OCI-LY3 (cell line): Measurements from ENCODE around the gene SLC5A10.
"Not testable (repeated sequence)": the region's sequence is repeated elsewhere in the genome, so short reads cannot be mapped to it uniquely, and the experiment has no call there.

Experiments used
- H2AFZ ChIP-seq: fragments of 200-600, 300-600 bp; shearing (Covaris generic); 2 replicates; pipeline ENCODE4 v1.6.0; 2014; ENCODE audit warnings: antibody characterized with exemption, low read depth, low read length
- H3K27ac ChIP-seq: fragments of 200-600, 300-600 bp; sonication (generic); 2 replicates; pipeline ENCODE4 v1.5.1; 2014; ENCODE audit warnings: mild to moderate bottlenecking, low read length, moderate library complexity, mixed read lengths
- H3K27me3 ChIP-seq: fragments of 200-600, 300-600 bp; sonication (generic); 2 replicates; pipeline ENCODE4 v1.6.1; 2014; ENCODE audit warnings: low read depth, low read length, mixed read lengths
- H3K36me3 ChIP-seq: fragments of 200-600, 300-600 bp; sonication (generic); replicated peaks from 2 replicates; pipeline ENCODE3; 2014; ENCODE audit warnings: low read depth, low read length, mixed read lengths
- H3K4me1 ChIP-seq: fragments of 300-600, 200-600 bp; sonication (generic); 2 replicates; pipeline ENCODE4 v1.6.1; 2014; ENCODE audit warnings: low read length, mixed read lengths
- H3K4me2 ChIP-seq: fragments of 200-600, 300-600 bp; sonication (generic); 2 replicates; pipeline ENCODE4 v1.6.1; 2014; ENCODE audit warnings: low read length, mixed read lengths
- H3K4me3 ChIP-seq: fragments of 300-600, 200-600 bp; sonication (generic); 2 replicates; pipeline ENCODE4 v1.5.1; 2014; ENCODE audit warnings: antibody characterized with exemption, mild to moderate bottlenecking, low read length, moderate library complexity
- H3K79me2 ChIP-seq: fragments of 300-600, 200-600 bp; shearing (Covaris generic); 2 replicates; pipeline ENCODE4 v1.6.1; 2014; ENCODE audit warnings: mild to moderate bottlenecking, low read length, mixed read lengths
- H3K9ac ChIP-seq: fragments of 300-600, 200-600 bp; shearing (Covaris generic); 2 replicates; pipeline ENCODE4 v1.6.0; 2014; ENCODE audit warnings: mild to moderate bottlenecking, low read length, moderate library complexity
- H3K9me3 ChIP-seq: fragments of 200-600, 300-600 bp; shearing (Covaris generic); 2 replicates; pipeline ENCODE4 v1.6.1; 2014; ENCODE audit warnings: low read length, mixed read lengths; ENCODE audit not compliant: insufficient read depth
- H4K20me1 ChIP-seq: fragments of 200-600, 300-600 bp; sonication (generic); 2 replicates; pipeline ENCODE4 v1.6.1; 2016; ENCODE audit warnings: low read length, mixed read lengths; ENCODE audit not compliant: insufficient read depth
- EZH2phosphoT487 ChIP-seq: fragments of 200-600 bp; shearing (Covaris generic); IDR thresholded peaks from 2 replicates; pipeline ENCODE4 v1.6.1; 2018; ENCODE audit warnings: antibody characterized with exemption, mixed run types, low read depth
- TF ChIP-seq, protein P1 (sequence below): fragments of 200-600, 300-600 bp; sonication (generic); IDR thresholded peaks from 2 replicates; pipeline ENCODE4 v1.5.1; 2014; ENCODE audit warnings: antibody characterized with exemption, low read length, low read depth

Gene SLC5A10

GRCh38 chr17:19022128-19022527, 70.2 kb downstream of the SLC5A10 start:
- Histone ChIP-seq H3K27me3 (no peaks in the 10 kb centered on the region), H3K4me3 (no peak overlapping the region), H3K27ac (no peak overlapping the region), H2AFZ (no peak overlapping the region), H3K4me1 (no peaks in the 10 kb centered on the region), H3K79me2 (no peaks in the 10 kb centered on the region), H4K20me1 (no peaks in the 10 kb centered on the region), H3K9ac (no peak overlapping the region), H3K4me2 (no peak overlapping the region), H3K36me3 (no peaks in the 10 kb centered on the region), H3K9me3 (no peaks in the 10 kb centered on the region)
- no peak for TF ChIP-seq EZH2phosphoT487
- TF ChIP-seq, protein P1, sequence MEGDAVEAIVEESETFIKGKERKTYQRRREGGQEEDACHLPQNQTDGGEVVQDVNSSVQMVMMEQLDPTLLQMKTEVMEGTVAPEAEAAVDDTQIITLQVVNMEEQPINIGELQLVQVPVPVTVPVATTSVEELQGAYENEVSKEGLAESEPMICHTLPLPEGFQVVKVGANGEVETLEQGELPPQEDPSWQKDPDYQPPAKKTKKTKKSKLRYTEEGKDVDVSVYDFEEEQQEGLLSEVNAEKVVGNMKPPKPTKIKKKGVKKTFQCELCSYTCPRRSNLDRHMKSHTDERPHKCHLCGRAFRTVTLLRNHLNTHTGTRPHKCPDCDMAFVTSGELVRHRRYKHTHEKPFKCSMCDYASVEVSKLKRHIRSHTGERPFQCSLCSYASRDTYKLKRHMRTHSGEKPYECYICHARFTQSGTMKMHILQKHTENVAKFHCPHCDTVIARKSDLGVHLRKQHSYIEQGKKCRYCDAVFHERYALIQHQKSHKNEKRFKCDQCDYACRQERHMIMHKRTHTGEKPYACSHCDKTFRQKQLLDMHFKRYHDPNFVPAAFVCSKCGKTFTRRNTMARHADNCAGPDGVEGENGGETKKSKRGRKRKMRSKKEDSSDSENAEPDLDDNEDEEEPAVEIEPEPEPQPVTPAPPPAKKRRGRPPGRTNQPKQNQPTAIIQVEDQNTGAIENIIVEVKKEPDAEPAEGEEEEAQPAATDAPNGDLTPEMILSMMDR = no peak

GRCh38 chr17:19022747-19023146, 70.8 kb downstream of the SLC5A10 start:
- no peak overlapping the region for H3K9ac ChIP-seq
- no peaks in the 10 kb centered on the region for H3K4me1 ChIP-seq
- H2AFZ ChIP-seq = no peak overlapping the region
- H3K27me3 ChIP-seq = no peaks in the 10 kb centered on the region
- H3K9me3 ChIP-seq = no peaks in the 10 kb centered on the region
- H3K79me2 ChIP-seq = no peaks in the 10 kb centered on the region
- no peaks in the 10 kb centered on the region for H3K36me3 ChIP-seq
- no peak overlapping the region for H3K27ac ChIP-seq
- no peaks in the 10 kb centered on the region for H4K20me1 ChIP-seq
- H3K4me2 ChIP-seq = no peak overlapping the region
- TF ChIP-seq, protein P1 = no peak
- H3K4me3 ChIP-seq = no peak overlapping the region

DNA sequence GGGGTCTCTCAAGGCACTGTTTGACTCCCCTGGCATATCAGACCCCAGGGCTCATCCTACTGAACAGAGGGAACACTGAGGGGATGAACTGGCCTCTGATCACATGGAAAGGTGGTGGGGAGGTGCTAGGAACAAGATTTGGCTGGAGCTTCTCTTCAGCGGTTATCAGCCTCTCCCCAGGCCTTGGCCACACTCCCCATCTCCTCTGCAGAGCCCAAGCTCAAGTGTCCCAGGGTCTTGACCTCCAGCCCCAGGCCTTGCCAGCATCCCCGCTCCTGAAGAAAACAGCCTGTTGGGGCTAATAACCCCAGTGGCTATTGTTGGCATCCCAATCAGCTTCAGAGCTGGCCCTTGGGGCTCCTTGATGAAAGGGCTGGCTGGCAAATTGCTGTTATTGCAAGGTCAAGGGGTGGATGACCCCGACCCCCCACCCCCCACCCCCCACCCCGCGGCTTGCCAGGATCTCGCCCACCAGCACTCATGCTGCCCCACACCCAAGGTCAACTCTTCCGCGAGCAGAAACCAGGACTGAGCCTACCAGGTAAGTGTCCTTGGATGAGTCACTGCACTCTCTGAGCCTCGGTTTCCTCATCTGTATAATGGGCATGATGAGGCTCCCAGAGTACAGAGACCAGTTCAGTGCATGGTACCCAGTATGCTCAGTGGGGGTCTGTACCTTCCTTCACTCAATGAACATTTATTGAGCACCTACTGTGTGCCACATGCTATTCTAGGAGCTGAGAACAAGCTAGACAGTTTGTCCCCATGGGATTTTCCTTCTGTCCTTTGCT, 71.4 kb downstream of the SLC5A10 start:
- no peak overlapping the region for H3K4me3 ChIP-seq
- no peak overlapping the region for H2AFZ ChIP-seq
- no peak overlapping the region for H3K4me2 ChIP-seq
- no peaks in the 10 kb centered on the region for H3K36me3 ChIP-seq
- H3K9ac ChIP-seq = no peak overlapping the region
- no peaks in the 10 kb centered on the region for H3K4me1 ChIP-seq
- H3K9me3 ChIP-seq = no peaks in the 10 kb centered on the region
- no peak overlapping the region for H3K27ac ChIP-seq
- H3K79me2 ChIP-seq = no peaks in the 10 kb centered on the region
- TF ChIP-seq EZH2phosphoT487 = no peak
- TF ChIP-seq, protein P1 = no peak
- no peaks in the 10 kb centered on the region for H4K20me1 ChIP-seq
- H3K27me3 ChIP-seq = no peaks in the 10 kb centered on the region

GRCh38 chr17:19024101-19025078, 72.4 kb downstream of the SLC5A10 start:
- Histone ChIP-seq H3K36me3 (no peaks in the 10 kb centered on the region), H3K79me2 (no peaks in the 10 kb centered on the region), H3K4me3 (no peak overlapping the region), H2AFZ (no peak overlapping the region), H3K27me3 (no peaks in the 10 kb centered on the region), H3K27ac (no peak overlapping the region), H3K4me1 (no peaks in the 10 kb centered on the region), H3K9ac (no peak overlapping the region), H4K20me1 (no peaks in the 10 kb centered on the region), H3K9me3 (no peaks in the 10 kb centered on the region), H3K4me2 (no peak overlapping the region)
- TF ChIP-seq, protein P1 = no peak
- TF ChIP-seq EZH2phosphoT487 = no peak

DNA sequence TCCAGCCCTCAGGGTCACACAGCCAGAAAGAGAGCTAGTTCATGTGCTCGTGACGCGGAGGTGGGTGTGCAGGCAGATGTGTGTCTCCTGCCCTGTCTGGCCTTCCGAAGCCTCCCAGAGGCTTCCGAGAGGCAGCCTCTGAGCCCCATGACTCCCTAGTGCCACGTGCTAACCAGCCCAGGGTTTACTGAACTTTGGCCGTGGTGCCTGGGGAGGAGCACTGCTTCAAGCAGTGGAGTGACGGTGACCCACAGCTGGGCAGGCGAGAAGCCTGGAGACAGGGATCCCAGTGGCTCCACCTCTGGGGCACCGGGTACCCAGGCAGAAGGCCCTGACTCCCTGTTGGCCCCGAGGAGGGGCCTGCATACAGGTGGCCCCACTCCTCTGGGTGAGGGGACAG, 76.7 kb downstream of the SLC5A10 start:
- H3K9ac ChIP-seq, H3K4me2 ChIP-seq, H3K36me3 ChIP-seq, H3K79me2 ChIP-seq, H3K9me3 ChIP-seq, H3K27me3 ChIP-seq, H3K4me1 ChIP-seq, H3K27ac ChIP-seq, H3K4me3 ChIP-seq, H2AFZ ChIP-seq, H4K20me1 ChIP-seq: not testable (repeated sequence)

DNA sequence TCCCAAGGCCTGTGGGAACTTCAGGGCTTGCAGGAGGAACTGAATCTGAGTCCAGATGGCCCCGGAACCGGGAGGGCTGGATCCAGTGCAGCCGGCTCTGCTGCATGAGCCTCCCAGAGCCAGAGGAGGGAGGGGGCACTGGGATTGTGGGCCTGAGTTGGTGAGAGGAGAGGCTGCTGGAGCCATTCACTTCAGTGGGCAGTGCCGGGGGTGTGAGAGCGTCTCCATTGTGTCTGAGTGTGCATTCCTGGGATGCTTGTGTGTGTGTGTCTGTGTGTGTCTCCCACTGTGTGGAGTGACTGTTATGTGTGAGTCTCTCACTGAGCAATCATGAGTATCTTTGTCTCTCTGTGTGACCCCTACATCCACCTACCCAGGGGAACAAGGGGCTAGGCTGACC, 77.8 kb downstream of the SLC5A10 start:
- H3K27ac ChIP-seq, H4K20me1 ChIP-seq, H3K9me3 ChIP-seq, H3K4me2 ChIP-seq, H3K4me3 ChIP-seq, H3K9ac ChIP-seq, H3K36me3 ChIP-seq, H2AFZ ChIP-seq, H3K79me2 ChIP-seq, H3K27me3 ChIP-seq, H3K4me1 ChIP-seq: not testable (repeated sequence)
